NT2/D1 (cell line): ENCODE measurements around the gene KRT222.

Experiments used
- SUZ12 ChIP-seq: IDR thresholded peaks from 2 replicates; pipeline ENCODE4 v1.6.1; 2011; ENCODE audit not compliant: insufficient read length, insufficient read depth; ENCODE audit errors: extremely low read depth
- YY1 ChIP-seq: IDR thresholded peaks from 2 replicates; pipeline ENCODE4 v1.6.1; 2011; ENCODE audit not compliant: insufficient read length, insufficient read depth
- ZNF274 ChIP-seq: IDR thresholded peaks from 2 replicates; pipeline ENCODE4 v1.6.1; 2011; ENCODE audit warnings: mild to moderate bottlenecking, low read depth, low read length

- no peak for TF ChIP-seq YY1
- TF ChIP-seq ZNF274: no peak
- TF ChIP-seq SUZ12: no peak
Measured at GRCh38 chr17:40707745-40708144, 42.8 kb upstream of the KRT222 start.
